K562 (cell line): ENCODE data around the gene RETREG1.

ENCODE experiments used
- C11orf30 ChIP-seq: fragments of 450-650 bp; IDR thresholded peaks from 2 replicates; pipeline ENCODE4 v1.6.1; 2016; ENCODE audit warnings: low read depth, mild to moderate bottlenecking
- TF ChIP-seq, protein P1 (sequence below), 2 experiments: fragments of 200-800 bp in 1 of 2; sonication (Bioruptor generic) in 1 of 2; sonication (generic) in 1 of 2; formaldehyde crosslinking in 1 of 2; IDR thresholded peaks in 1 of 2; conservative IDR thresholded peaks in 1 of 2; 2 replicates each; pipeline versions ENCODE4 v1.5.0 to v1.6.1; 2016 to 2020; ENCODE audit warnings: missing compliant biosample characterization in 1 of 2, missing genetic modification characterization in 1 of 2, missing genetic modification reagents in 1 of 2

DNA sequence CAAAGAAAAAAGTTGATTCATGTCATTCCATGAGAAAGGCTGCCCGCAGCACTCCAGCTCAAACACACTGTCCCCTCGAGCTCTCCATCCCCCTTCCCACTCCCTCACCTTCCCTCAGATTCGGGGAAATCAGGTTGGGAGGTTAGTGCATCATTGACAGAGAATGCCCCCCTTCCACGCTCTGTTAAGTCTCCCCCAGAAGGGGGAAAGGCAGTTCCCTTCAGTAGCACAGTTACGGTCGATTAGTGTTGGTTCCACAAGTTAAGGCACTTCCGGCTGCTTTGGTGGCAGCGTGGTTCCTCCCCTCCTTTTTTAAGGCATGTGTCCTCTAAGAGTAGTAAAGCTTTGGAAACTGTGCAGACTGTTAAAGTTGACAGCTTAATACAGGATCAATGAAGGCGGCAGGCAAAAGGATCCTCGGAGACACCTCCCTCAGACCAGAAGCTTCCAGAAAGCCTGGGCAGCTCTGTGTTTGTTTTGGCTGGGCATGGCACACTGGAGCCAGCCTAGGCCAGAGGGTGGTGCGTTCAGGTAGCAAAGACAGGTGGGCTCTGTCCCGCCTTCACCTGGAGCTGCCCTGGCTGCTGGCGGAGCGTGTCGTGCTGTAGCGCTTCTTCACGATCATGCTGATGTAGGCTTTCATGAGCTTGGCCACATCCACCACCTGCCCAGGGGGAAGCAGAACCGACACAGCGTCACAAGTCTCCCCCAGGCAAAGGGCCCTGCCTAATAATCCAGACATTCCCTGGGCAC is 49.5 kb upstream of the RETREG1 start:
- TF ChIP-seq, protein P1, sequence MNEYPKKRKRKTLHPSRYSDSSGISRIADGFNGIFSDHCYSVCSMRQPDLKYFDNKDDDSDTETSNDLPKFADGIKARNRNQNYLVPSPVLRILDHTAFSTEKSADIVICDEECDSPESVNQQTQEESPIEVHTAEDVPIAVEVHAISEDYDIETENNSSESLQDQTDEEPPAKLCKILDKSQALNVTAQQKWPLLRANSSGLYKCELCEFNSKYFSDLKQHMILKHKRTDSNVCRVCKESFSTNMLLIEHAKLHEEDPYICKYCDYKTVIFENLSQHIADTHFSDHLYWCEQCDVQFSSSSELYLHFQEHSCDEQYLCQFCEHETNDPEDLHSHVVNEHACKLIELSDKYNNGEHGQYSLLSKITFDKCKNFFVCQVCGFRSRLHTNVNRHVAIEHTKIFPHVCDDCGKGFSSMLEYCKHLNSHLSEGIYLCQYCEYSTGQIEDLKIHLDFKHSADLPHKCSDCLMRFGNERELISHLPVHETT (CRISPR knock-in tag; conservative IDR thresholded peaks at IDR 0.05 in 1 of 2, IDR thresholded peaks at IDR 0.05 in 1 of 2), result no peak
- TF ChIP-seq C11orf30, result no peak
